HepG2 (cell line): ENCODE results near the gene FZD4. TPM values are rescaled to one million over a fixed set of nuclear protein-coding genes. Genes with fewer than 3 reads are reported as not detected.

Experiments used
- ATF3 ChIP-seq: sonication (generic); formaldehyde crosslinking; IDR thresholded peaks from 2 replicates; pipeline ENCODE4 v1.4.0; 2020; ENCODE audit warnings: missing genetic modification reagents
- GZF1 ChIP-seq: sonication (generic); formaldehyde crosslinking; IDR thresholded peaks from 2 replicates; pipeline ENCODE4 v1.5.1; 2020; ENCODE audit warnings: mild to moderate bottlenecking, missing genetic modification reagents
- HDAC6 ChIP-seq: fragments of 200-600 bp; sonication (generic); IDR thresholded peaks from 2 replicates; pipeline ENCODE4 v1.7.0; 2017; ENCODE audit warnings: mild to moderate bottlenecking, antibody characterized with exemption, low read length, low read depth
- HMG20B ChIP-seq: conservative IDR thresholded peaks from 2 replicates; pipeline ENCODE4 v1.6.1; 2016; ENCODE audit warnings: missing genetic modification reagents, missing compliant biosample characterization
- HNF4A ChIP-seq: sonication (generic); formaldehyde crosslinking; IDR thresholded peaks from 2 replicates; pipeline ENCODE4 v1.4.0; 2020; ENCODE audit warnings: missing genetic modification reagents
- MED1 ChIP-seq: sonication (generic); formaldehyde crosslinking; IDR thresholded peaks from 2 replicates; pipeline ENCODE4 v1.4.0; 2020; ENCODE audit warnings: missing genetic modification reagents
- NFE2 ChIP-seq: sonication (generic); formaldehyde crosslinking; IDR thresholded peaks from 2 replicates; pipeline ENCODE4 v1.4.0; 2020; ENCODE audit warnings: missing genetic modification reagents
- NPAS2 ChIP-seq: sonication (generic); formaldehyde crosslinking; IDR thresholded peaks from 2 replicates; pipeline ENCODE4 v1.8.0; 2022; ENCODE audit warnings: mild to moderate bottlenecking, missing genetic modification reagents, borderline replicate concordance
- PATZ1 ChIP-seq: sonication (generic); formaldehyde crosslinking; IDR thresholded peaks from 2 replicates; pipeline ENCODE4 v1.4.0; 2020; ENCODE audit warnings: missing genetic modification reagents
- SMAD3 ChIP-seq: sonication (generic); formaldehyde crosslinking; IDR thresholded peaks from 2 replicates; pipeline ENCODE4 v1.4.0; 2020; ENCODE audit warnings: missing genetic modification reagents
- SSRP1 ChIP-seq: IDR thresholded peaks from 2 replicates; pipeline ENCODE4 v1.6.1; 2016; ENCODE audit warnings: control low read depth
- TEAD3 ChIP-seq: optimal IDR thresholded peaks from 2 replicates; pipeline ENCODE3; 2016; ENCODE audit warnings: borderline replicate concordance
- ZBTB25 ChIP-seq: IDR thresholded peaks from 2 replicates; pipeline ENCODE4 v1.6.1; 2018; ENCODE audit warnings: missing genetic modification reagents
- ZHX1 ChIP-seq: sonication (generic); formaldehyde crosslinking; IDR thresholded peaks from 2 replicates; pipeline ENCODE4 v1.8.1; 2022; ENCODE audit warnings: low read depth, mild to moderate bottlenecking, missing genetic modification reagents
- ZNF17 ChIP-seq: sonication (generic); formaldehyde crosslinking; IDR thresholded peaks from 2 replicates; pipeline ENCODE4 v1.5.0; 2020; ENCODE audit warnings: mild to moderate bottlenecking, missing genetic modification reagents
- ZNF281 ChIP-seq: sonication (generic); formaldehyde crosslinking; IDR thresholded peaks from 2 replicates; pipeline ENCODE4 v1.4.0; 2020; ENCODE audit warnings: missing genetic modification reagents, borderline replicate concordance
- ZNF780A ChIP-seq: sonication (generic); formaldehyde crosslinking; IDR thresholded peaks from 2 replicates; pipeline ENCODE4 v1.8.0; 2022; ENCODE audit warnings: mild to moderate bottlenecking, missing genetic modification reagents, moderate library complexity
- ZNF850 ChIP-seq: sonication (generic); formaldehyde crosslinking; conservative IDR thresholded peaks from 2 replicates; pipeline ENCODE4 v1.9.0; 2021; ENCODE audit warnings: mild to moderate bottlenecking, missing genetic modification reagents
- polyA plus RNA-seq, 8 experiments: library from polyadenylated mRNA; depleted of rRNA in 3 of 8; stranded (reverse) in 7 of 8; unstranded in 1 of 8; fragments of >200 nt; fragmentation: Illumina TruSeq in 4 of 8; extraction: Trizol in 4 of 8; gene quantifications; 2 replicates each; pipeline versions ENCODE4 v1.2.1 to v1.2.3, GENCODE V29; 2011 to 2016; ENCODE audit warnings: low read depth in 4 of 8, missing spikeins in 1 of 8, mixed read lengths in 1 of 8; ENCODE audit not compliant: insufficient read depth in 1 of 8
- total RNA-seq, 5 experiments: library from RNA; depleted of rRNA; stranded (reverse); fragments of >200 nt; fragmentation: Illumina TruSeq; extraction: Trizol; gene quantifications; 2 replicates each; pipeline ENCODE4 v1.2.3, GENCODE V29; 2016; ENCODE audit warnings: low read depth in 1 of 5

Gene FZD4
- total and polyA plus RNA-seq, 2 of the 13 experiments (the other 11 are each of a cell fraction or from before 2014, with no cell fraction given), result 46.5 to 70.4 TPM

GRCh38 chr11:86999859-87000753, 44.9 kb upstream of the FZD4 start (continued):
- TF ChIP-seq ZNF281 (CRISPR knock-in tag), result peak; percentile 46; the same call in 1 of the 2 replicates
- TF ChIP-seq ZNF17, result no peak
- TF ChIP-seq ATF3 (CRISPR knock-in tag), result 0 out of 2 replicates have a peak, but pooled peaks have one; percentile 36
- TF ChIP-seq TEAD3 (CRISPR knock-in tag), result peak; percentile 85
- peak; percentile 84; the same call in 1 of the 2 replicates for TF ChIP-seq HMG20B
- TF ChIP-seq PATZ1 (CRISPR knock-in tag), result peak; percentile 73
- TF ChIP-seq ZNF780A (CRISPR knock-in tag), result no peak
- TF ChIP-seq GZF1 (CRISPR knock-in tag), result 0 out of 2 replicates have a peak, but pooled peaks have one; percentile 36
- peak; percentile 91 for TF ChIP-seq MED1 (CRISPR knock-in tag)
- peak; percentile 40; the same call in 1 of the 2 replicates for TF ChIP-seq NFE2 (CRISPR knock-in tag)
- no peak for TF ChIP-seq HDAC6
- TF ChIP-seq ZNF850 (CRISPR knock-in tag), result no peak
- TF ChIP-seq HNF4A, result peak; percentile 84
- TF ChIP-seq SMAD3 (CRISPR knock-in tag), result peak; percentile 56; the same call in 1 of the 2 replicates
- 0 out of 2 replicates have a peak, but pooled peaks have one; percentile 37 for TF ChIP-seq SSRP1
- TF ChIP-seq ZBTB25 (CRISPR knock-in tag), result no peak; the same call in 1 of the 2 replicates
- TF ChIP-seq NPAS2 (CRISPR knock-in tag), result no peak
- peak; percentile 71; the same call in 1 of the 2 replicates for TF ChIP-seq ZHX1 (CRISPR knock-in tag)
